Dermis blood vessel endothelial cell (primary cell): Measurements from ENCODE around the gene FAM227B. TPM values are rescaled to one million over a fixed set of nuclear protein-coding genes. Genes with fewer than 3 reads are reported as not detected.
"Not testable (repeated sequence)": the region's sequence is repeated elsewhere in the genome, so short reads cannot be mapped to it uniquely, and the experiment has no call there.

Experiments used
- DNase-seq: peaks from one replicate; pipeline ENCODE4 v3.0.0; 2010
- total RNA-seq: library from RNA; depleted of rRNA; stranded (reverse); fragments of >200 nt; gene quantifications from 2 replicates; pipeline ENCODE4 v1.2.3, GENCODE V29; 2014

FAM227B gene
- total RNA-seq, 1 donor from 2014 or later = 1.4 TPM

- DNase-seq = no peak
These were observed 254.1 kb downstream of the FAM227B start for GRCh38 chr15:49366496-49366895.

- no peak for DNase-seq
These were observed 259.2 kb downstream of the FAM227B start for GRCh38 chr15:49361370-49361769.

- DNase-seq = not testable (repeated sequence)
These were observed 266.2 kb downstream of the FAM227B start for GRCh38 chr15:49354439-49354838.

- DNase-seq = peak; percentile 63
These were observed 277.1 kb downstream of the FAM227B start for GRCh38 chr15:49343546-49343945.

- DNase-seq = no peak
These were observed 281.0 kb downstream of the FAM227B start for GRCh38 chr15:49339656-49340055.

- no peak for DNase-seq
These were observed 288.7 kb downstream of the FAM227B start for GRCh38 chr15:49331951-49332350.

GRCh38 chr15:49331442-49331841 is 289.2 kb downstream of the FAM227B start:
- DNase-seq = no peak

- no peak for DNase-seq
These were observed 290.5 kb downstream of the FAM227B start for GRCh38 chr15:49330166-49330565.

- no peak for DNase-seq
These were observed 291.7 kb downstream of the FAM227B start for GRCh38 chr15:49328941-49329340.

- DNase-seq = no peak
These were observed 292.7 kb downstream of the FAM227B start for GRCh38 chr15:49327927-49328326.

- no peak for DNase-seq
These were observed 297.4 kb downstream of the FAM227B start for GRCh38 chr15:49323207-49323606.

GRCh38 chr15:49320351-49320750 is 300.3 kb downstream of the FAM227B start:
- no peak for DNase-seq

- DNase-seq = peak; percentile 26
These were observed 305.2 kb downstream of the FAM227B start for GRCh38 chr15:49315391-49315823.

GRCh38 chr15:49314716-49315115 is 305.9 kb downstream of the FAM227B start:
- no peak for DNase-seq

GRCh38 chr15:49313650-49314049 is 307.0 kb downstream of the FAM227B start:
- DNase-seq = no peak

- no peak for DNase-seq
These were observed 310.7 kb downstream of the FAM227B start for GRCh38 chr15:49309889-49310288.

- no peak for DNase-seq
These were observed 311.9 kb downstream of the FAM227B start for GRCh38 chr15:49308686-49309085.

GRCh38 chr15:49306551-49306950 is 314.1 kb downstream of the FAM227B start:
- no peak for DNase-seq

- no peak for DNase-seq
These were observed 317.6 kb downstream of the FAM227B start for GRCh38 chr15:49303003-49303402.

- DNase-seq = no peak
These were observed 319.1 kb downstream of the FAM227B start for GRCh38 chr15:49301562-49301961.

- DNase-seq = no peak
These were observed 319.8 kb downstream of the FAM227B start for GRCh38 chr15:49300856-49301255.

- no peak for DNase-seq
These were observed 323.0 kb downstream of the FAM227B start for GRCh38 chr15:49297584-49297983.

GRCh38 chr15:49296258-49296657 is 324.4 kb downstream of the FAM227B start:
- no peak for DNase-seq

GRCh38 chr15:49293941-49294340 is 326.7 kb downstream of the FAM227B start:
- DNase-seq = no peak

- DNase-seq = no peak
These were observed 330.4 kb downstream of the FAM227B start for GRCh38 chr15:49290191-49290590.

GRCh38 chr15:49288391-49288790 is 332.2 kb downstream of the FAM227B start:
- DNase-seq = no peak
